ENCODE measurements around the gene TOP3B. TPM values are rescaled to one million over a fixed set of nuclear protein-coding genes. Genes with fewer than 3 reads are reported as not detected.
A peak's percentile ranks its signal among the peaks of the same experiment; 100 is the strongest.

TOP3B gene
- total RNA-seq, 2 donors from 2014 or later, result 29.6 to 33.2 TPM

- Mint-ChIP-seq H3K4me1 (ENCODE audit: low read depth) (no peaks in the 10 kb centered on the region), H3K36me3 (ENCODE audit: insufficient read depth in 2 of 2) (no peaks in the 10 kb centered on the region), H3K27ac (no peak overlapping the region), H3K4me3 (no peak overlapping the region), H3K27me3 (ENCODE audit: low read depth) (no peaks in the 10 kb centered on the region), H3K9me3 (no peaks in the 10 kb centered on the region)
- no peak for ATAC-seq (replicated peaks in 1 of 2)
- DNase-seq, result no peak
Measured at GRCh38 chr22:22021162-22021750, 38.7 kb upstream of the TOP3B start.

- Mint-ChIP-seq H3K27ac (no peak overlapping the region), H3K9me3 (no peaks in the 10 kb centered on the region), H3K27me3 (ENCODE audit: low read depth) (no peaks in the 10 kb centered on the region)
Measured at GRCh38 chr22:22020425-22020852, 37.9 kb upstream of the TOP3B start.

GRCh38 chr22:22019659-22020424 is 37.3 kb upstream of the TOP3B start:
- no peaks in the 10 kb centered on the region for H3K9me3 Mint-ChIP-seq
- H3K4me1 Mint-ChIP-seq (ENCODE audit: low read depth), result no peaks in the 10 kb centered on the region
- no peak overlapping the region for H3K27ac Mint-ChIP-seq
- H3K36me3 Mint-ChIP-seq (ENCODE audit: insufficient read depth in 2 of 2), result no peaks in the 10 kb centered on the region
- DNase-seq (no peak), ATAC-seq (replicated peaks in 1 of 2) (no peak)
- no peak overlapping the region for H3K4me3 Mint-ChIP-seq
- no peaks in the 10 kb centered on the region for H3K27me3 Mint-ChIP-seq (ENCODE audit: low read depth)

More at GRCh38 chr22:22020425-22020852, 37.9 kb upstream of the TOP3B start:
- Mint-ChIP-seq H3K4me3 (no peak overlapping the region), H3K36me3 (ENCODE audit: insufficient read depth in 2 of 2) (no peaks in the 10 kb centered on the region), H3K4me1 (ENCODE audit: low read depth) (no peaks in the 10 kb centered on the region)
- DNase-seq (no peak), ATAC-seq (replicated peaks in 1 of 2) (no peak)

- no peaks in the 10 kb centered on the region for H3K4me1 Mint-ChIP-seq (ENCODE audit: low read depth)
- no peaks in the 10 kb centered on the region for H3K36me3 Mint-ChIP-seq (ENCODE audit: insufficient read depth in 2 of 2)
- no peaks in the 10 kb centered on the region for H3K9me3 Mint-ChIP-seq
- no peak overlapping the region for H3K27ac Mint-ChIP-seq
- ATAC-seq (replicated peaks in 1 of 2), result no peak
- H3K27me3 Mint-ChIP-seq (ENCODE audit: low read depth), result no peaks in the 10 kb centered on the region
- no peak for DNase-seq
- no peak overlapping the region for H3K4me3 Mint-ChIP-seq
Measured at GRCh38 chr22:22018825-22019658, 36.5 kb upstream of the TOP3B start.

- H3K9me3 Mint-ChIP-seq, result no peaks in the 10 kb centered on the region
- ATAC-seq (replicated peaks in 1 of 2) (no peak), DNase-seq (no peak)
- H3K4me3 Mint-ChIP-seq, result no peak overlapping the region
- H3K36me3 Mint-ChIP-seq (ENCODE audit: insufficient read depth in 2 of 2), result no peaks in the 10 kb centered on the region
- no peak overlapping the region for H3K27ac Mint-ChIP-seq
- H3K4me1 Mint-ChIP-seq (ENCODE audit: low read depth), result no peaks in the 10 kb centered on the region
- H3K27me3 Mint-ChIP-seq (ENCODE audit: low read depth), result peaks cover 4% of the 10 kb centered on the region
Measured at GRCh38 chr22:22015631-22016030, 33.0 kb upstream of the TOP3B start.

GRCh38 chr22:22014285-22014659 is 31.7 kb upstream of the TOP3B start:
- H3K9me3 Mint-ChIP-seq, result no peaks in the 10 kb centered on the region
- H3K4me1 Mint-ChIP-seq (ENCODE audit: low read depth), result peaks cover 5% of the 10 kb centered on the region
- no peak overlapping the region for H3K4me3 Mint-ChIP-seq
- no peak for ATAC-seq (replicated peaks in 1 of 2)
- no peak overlapping the region for H3K27ac Mint-ChIP-seq
- no peak for DNase-seq
- H3K36me3 Mint-ChIP-seq (ENCODE audit: insufficient read depth in 2 of 2), result no peaks in the 10 kb centered on the region
- H3K27me3 Mint-ChIP-seq (ENCODE audit: low read depth), result peaks cover 15% of the 10 kb centered on the region

GRCh38 chr22:22013559-22014284 is 31.1 kb upstream of the TOP3B start:
- no peak for ATAC-seq (replicated peaks in 1 of 2)

GRCh38 chr22:22011964-22012363 is 29.4 kb upstream of the TOP3B start:
- Mint-ChIP-seq H3K36me3 (ENCODE audit: insufficient read depth in 2 of 2) (no peaks in the 10 kb centered on the region), H3K4me1 (ENCODE audit: low read depth) (peaks cover 5% of the 10 kb centered on the region), H3K9me3 (no peaks in the 10 kb centered on the region), H3K4me3 (no peak overlapping the region), H3K27ac (no peak overlapping the region), H3K27me3 (ENCODE audit: low read depth) (peaks cover 22% of the 10 kb centered on the region)
- ATAC-seq (replicated peaks in 1 of 2) (no peak), DNase-seq (no peak)

More at GRCh38 chr22:22013559-22014284, 31.1 kb upstream of the TOP3B start:
- no peak for DNase-seq
- Mint-ChIP-seq H3K36me3 (ENCODE audit: insufficient read depth in 2 of 2) (no peaks in the 10 kb centered on the region), H3K27ac (no peak overlapping the region), H3K27me3 (ENCODE audit: low read depth) (peaks cover 21% of the 10 kb centered on the region), H3K9me3 (no peaks in the 10 kb centered on the region), H3K4me1 (ENCODE audit: low read depth) (peaks cover 5% of the 10 kb centered on the region), H3K4me3 (no peak overlapping the region)

GRCh38 chr22:22010358-22010757 is 27.8 kb upstream of the TOP3B start:
- Mint-ChIP-seq H3K36me3 (ENCODE audit: insufficient read depth in 2 of 2) (no peaks in the 10 kb centered on the region), H3K27ac (no peak overlapping the region), H3K4me3 (no peak overlapping the region), H3K4me1 (ENCODE audit: low read depth) (peaks cover 5% of the 10 kb centered on the region), H3K27me3 (ENCODE audit: low read depth) (peaks cover 22% of the 10 kb centered on the region), H3K9me3 (no peaks in the 10 kb centered on the region)
- DNase-seq (no peak), ATAC-seq (replicated peaks in 1 of 2) (no peak)

GRCh38 chr22:22009661-22010060 is 27.1 kb upstream of the TOP3B start:
- no peak for DNase-seq
- Mint-ChIP-seq H3K9me3 (no peaks in the 10 kb centered on the region), H3K4me3 (no peak overlapping the region), H3K27ac (no peak overlapping the region), H3K4me1 (ENCODE audit: low read depth) (peaks cover 5% of the 10 kb centered on the region), H3K36me3 (ENCODE audit: insufficient read depth in 2 of 2) (no peaks in the 10 kb centered on the region), H3K27me3 (ENCODE audit: low read depth) (peaks cover 22% of the 10 kb centered on the region)
- peak in 1 of 2 donors; percentile 79 for ATAC-seq (replicated peaks in 1 of 2)

GRCh38 chr22:22006596-22006990 is 24.0 kb upstream of the TOP3B start:
- Mint-ChIP-seq H3K4me3 (no peak overlapping the region), H3K4me1 (ENCODE audit: low read depth) (peaks cover 11% of the 10 kb centered on the region), H3K27ac (no peak overlapping the region), H3K36me3 (ENCODE audit: insufficient read depth in 2 of 2) (no peaks in the 10 kb centered on the region), H3K27me3 (ENCODE audit: low read depth) (peaks cover 22% of the 10 kb centered on the region), H3K9me3 (no peaks in the 10 kb centered on the region)
- DNase-seq (no peak), ATAC-seq (replicated peaks in 1 of 2) (no peak)

GRCh38 chr22:22005945-22006595 is 23.5 kb upstream of the TOP3B start:
- Mint-ChIP-seq H3K27me3 (ENCODE audit: low read depth) (peaks cover 22% of the 10 kb centered on the region), H3K9me3 (no peaks in the 10 kb centered on the region), H3K4me3 (no peak overlapping the region), H3K4me1 (ENCODE audit: low read depth) (peaks cover 11% of the 10 kb centered on the region), H3K27ac (no peak overlapping the region), H3K36me3 (ENCODE audit: insufficient read depth in 2 of 2) (no peaks in the 10 kb centered on the region)
- DNase-seq (no peak), ATAC-seq (replicated peaks in 1 of 2) (no peak)
